ENCODE data around the gene CIT.
A peak's percentile ranks its signal among the peaks of the same experiment; 100 is the strongest.
"Not testable (repeated sequence)": the region's sequence is repeated elsewhere in the genome, so short reads cannot be mapped to it uniquely, and the experiment has no call there.

The CIT gene, protein sequence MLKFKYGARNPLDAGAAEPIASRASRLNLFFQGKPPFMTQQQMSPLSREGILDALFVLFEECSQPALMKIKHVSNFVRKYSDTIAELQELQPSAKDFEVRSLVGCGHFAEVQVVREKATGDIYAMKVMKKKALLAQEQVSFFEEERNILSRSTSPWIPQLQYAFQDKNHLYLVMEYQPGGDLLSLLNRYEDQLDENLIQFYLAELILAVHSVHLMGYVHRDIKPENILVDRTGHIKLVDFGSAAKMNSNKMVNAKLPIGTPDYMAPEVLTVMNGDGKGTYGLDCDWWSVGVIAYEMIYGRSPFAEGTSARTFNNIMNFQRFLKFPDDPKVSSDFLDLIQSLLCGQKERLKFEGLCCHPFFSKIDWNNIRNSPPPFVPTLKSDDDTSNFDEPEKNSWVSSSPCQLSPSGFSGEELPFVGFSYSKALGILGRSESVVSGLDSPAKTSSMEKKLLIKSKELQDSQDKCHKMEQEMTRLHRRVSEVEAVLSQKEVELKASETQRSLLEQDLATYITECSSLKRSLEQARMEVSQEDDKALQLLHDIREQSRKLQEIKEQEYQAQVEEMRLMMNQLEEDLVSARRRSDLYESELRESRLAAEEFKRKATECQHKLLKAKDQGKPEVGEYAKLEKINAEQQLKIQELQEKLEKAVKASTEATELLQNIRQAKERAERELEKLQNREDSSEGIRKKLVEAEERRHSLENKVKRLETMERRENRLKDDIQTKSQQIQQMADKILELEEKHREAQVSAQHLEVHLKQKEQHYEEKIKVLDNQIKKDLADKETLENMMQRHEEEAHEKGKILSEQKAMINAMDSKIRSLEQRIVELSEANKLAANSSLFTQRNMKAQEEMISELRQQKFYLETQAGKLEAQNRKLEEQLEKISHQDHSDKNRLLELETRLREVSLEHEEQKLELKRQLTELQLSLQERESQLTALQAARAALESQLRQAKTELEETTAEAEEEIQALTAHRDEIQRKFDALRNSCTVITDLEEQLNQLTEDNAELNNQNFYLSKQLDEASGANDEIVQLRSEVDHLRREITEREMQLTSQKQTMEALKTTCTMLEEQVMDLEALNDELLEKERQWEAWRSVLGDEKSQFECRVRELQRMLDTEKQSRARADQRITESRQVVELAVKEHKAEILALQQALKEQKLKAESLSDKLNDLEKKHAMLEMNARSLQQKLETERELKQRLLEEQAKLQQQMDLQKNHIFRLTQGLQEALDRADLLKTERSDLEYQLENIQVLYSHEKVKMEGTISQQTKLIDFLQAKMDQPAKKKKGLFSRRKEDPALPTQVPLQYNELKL (N-terminal part only)

DNA sequence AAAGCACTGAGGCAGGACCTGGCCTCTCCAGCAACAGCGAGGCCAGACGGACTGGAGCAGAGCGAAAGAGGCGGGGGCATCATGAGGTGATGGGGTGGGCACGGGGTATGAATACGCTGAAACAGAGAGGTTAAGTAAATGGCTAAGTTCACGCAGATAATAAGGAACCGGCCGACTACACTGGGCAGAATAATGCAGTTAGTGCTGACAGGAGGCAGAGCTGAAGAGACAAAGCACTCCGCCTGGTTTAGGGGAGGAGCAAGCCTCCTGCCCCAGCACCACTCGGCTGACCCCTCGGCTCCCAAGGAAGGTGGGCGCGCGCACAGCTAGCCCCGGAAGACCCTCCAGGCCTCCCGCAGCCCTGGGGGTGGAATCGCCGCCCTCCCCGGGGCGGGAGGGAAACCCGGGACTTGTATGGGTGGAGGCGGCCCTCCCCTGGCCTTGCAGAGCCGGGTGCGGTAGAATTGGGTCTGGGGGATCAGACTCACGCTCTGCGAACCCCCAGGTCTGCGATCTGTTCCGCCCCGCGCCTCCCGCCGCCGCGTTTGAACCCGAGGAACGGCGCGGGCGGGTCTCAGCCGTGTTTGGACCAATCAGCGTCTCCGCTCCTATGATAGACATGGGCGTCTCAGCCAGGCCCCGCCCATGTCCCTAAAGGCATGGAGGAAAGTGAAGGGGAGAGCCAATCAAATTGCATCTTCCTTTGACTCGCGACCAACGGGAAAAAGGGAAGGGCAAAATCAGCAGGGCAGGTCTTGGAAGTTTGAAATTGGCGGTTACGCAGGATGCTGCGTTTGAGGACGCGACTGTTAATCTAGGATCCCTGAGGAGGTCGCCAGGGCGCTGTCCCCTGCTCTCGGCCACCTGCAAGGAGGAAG is at the start of gene CIT:
Gene CIT (minus strand): TSS at position 560 of the 878 bp plus-strand sequence. CDS start 1,152 bp downstream, outside the sequence.
- peak; percentile 95 for FAIRE-seq
- peak; percentile 96 for DNase-seq (ENCODE audit: extremely low spot score, insufficient read length, low read depth)

DNA sequence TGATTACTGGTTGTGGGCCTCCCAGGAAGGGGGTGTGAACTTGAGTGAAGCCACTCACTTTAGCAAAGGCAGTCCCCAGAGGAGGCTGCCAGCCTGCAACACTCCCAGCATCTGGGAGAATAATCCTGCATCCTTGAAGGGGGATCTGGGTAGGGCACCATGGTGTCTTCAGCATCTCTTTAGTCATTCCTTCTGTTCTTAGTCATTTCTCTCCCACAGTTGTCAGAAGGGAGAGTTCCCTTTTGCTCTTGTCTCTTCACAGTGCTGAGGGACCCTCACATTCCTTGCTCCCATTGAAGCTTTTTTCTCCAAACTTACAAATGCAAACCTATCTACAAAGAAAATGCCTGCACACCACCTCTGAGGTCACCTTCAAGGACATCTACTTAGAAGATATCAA is 48.1 kb upstream of the CIT start:
- no peak for DNase-seq (ENCODE audit: extremely low spot score, insufficient read length, low read depth)
- FAIRE-seq: no peak

DNA sequence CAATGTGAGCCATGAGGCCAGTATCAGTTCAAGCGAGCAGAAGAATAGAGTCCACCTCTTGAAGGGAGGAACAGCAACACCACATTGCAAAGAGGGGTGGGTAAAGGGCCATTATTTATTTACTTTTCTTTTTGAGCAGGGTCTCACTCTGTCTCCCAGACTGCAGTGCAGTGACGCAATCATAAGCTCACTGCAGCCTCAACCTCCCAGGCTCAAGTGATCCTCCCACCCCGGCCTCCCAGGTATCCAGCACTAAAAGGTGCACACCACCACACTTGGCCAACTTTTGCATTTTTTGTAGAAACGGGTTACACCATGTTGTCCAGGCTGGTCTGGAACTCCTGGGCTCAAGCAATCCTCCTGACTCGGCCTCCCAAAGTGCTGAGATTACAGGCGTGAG is 42.9 kb upstream of the CIT start:
- FAIRE-seq: no peak
- no peak for DNase-seq (ENCODE audit: extremely low spot score, insufficient read length, low read depth)

DNA sequence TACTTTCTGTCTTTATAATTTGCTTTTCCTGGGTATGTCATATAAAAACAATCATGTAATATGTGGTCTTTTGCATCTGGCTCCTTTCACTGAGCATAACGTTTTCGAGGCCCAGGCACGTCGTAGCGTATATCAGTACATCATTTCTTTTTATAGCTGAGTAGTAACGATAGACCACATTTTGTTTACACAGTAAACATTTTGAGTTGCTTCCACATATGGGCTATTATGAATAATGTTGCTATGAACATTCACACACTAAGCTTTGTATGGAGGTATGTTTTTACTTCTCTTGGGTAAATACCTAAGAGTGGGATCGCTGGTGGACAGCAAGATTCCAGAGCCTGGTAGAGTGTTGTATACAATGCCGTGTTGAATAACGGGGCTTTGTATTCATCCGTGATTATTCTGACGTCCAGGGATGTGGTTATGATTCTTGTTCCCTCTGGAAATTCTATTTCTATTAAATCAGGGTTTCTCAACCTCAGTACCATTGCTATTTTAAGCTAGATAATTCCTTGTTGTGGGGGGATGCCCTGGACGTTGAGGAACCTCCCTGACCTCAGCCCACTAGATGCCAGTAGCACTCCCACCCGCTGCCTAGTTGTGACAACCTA is 38.9 kb upstream of the CIT start:
- DNase-seq (ENCODE audit: extremely low spot score, insufficient read length, low read depth): no peak
- no peak for FAIRE-seq

DNA sequence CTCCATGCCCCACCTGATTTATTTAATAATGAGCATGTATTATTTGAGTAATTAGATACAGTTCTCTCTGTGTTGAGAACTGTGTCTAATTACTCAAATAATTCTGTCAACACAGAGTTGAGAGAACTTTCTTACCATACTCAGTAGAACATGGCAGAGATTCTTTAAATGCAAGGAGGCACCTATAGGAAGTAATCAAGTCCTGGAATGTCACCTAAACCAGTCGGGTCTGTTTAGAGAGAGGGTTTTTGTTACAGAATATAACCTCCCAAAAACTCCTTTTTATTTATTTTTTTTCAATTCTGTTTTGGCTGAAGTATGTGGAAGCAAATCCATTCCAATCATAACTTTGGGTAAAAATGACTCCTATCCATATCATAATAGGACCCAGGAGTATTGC is 37.5 kb upstream of the CIT start:
- DNase-seq (ENCODE audit: extremely low spot score, insufficient read length, low read depth) (no peak), FAIRE-seq (no peak)

DNA sequence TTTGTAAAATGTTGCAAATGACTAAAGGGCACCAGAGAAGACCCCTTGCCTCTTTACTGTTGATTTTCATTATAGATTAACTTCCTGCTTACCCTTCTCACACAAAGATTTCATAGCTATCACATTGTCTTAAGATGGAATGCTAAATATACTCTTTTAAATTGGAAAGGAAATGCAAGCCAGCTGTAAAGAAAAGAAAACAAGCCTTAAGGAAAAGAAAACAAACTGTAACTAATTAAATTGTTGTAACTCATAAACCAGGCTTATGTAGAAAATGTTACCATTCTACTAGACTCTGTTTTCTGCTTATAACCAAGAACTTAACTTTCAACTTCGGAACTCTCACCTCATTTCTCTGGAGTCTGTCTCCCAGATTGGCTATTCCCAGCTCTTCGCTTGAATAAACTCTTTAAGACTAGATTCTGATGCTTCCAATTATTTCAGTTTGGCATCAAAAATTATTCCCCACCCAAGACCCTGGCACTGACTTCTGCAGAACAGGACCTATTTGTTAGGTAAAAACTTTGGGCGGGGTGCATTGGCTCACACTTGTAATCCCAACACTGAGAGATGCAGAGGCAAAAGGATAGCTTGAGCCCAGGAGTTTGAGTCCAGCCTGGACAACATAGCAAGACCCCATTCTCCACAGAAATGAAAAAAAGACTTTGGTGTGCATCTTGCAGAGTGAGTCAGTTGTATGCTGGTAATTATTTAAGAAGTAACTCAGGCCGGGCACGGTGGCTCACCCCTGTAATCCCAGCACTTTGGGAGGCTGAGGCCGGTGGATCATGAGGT is 36.6 kb upstream of the CIT start:
- DNase-seq (ENCODE audit: extremely low spot score, insufficient read length, low read depth) (no peak), FAIRE-seq (no peak)

DNA sequence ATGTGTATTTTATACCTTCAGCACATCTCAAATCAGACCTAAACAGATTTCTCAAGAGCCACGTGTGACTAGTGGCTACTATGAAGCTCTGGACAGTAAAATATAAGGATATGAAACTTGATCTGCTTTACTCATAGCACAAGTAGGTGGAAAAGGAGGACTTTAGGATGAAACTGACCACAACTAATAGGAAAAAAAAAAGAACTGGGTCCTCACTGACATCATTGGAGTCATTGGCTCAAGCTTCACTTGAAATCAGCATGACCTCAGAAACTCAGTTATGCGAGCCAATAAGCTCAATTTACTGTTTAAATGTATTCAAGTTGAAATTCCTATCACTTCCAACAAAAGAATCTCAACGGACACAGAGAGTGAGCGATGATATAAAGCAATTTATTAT is 34.1 kb upstream of the CIT start:
- no peak for FAIRE-seq

DNA sequence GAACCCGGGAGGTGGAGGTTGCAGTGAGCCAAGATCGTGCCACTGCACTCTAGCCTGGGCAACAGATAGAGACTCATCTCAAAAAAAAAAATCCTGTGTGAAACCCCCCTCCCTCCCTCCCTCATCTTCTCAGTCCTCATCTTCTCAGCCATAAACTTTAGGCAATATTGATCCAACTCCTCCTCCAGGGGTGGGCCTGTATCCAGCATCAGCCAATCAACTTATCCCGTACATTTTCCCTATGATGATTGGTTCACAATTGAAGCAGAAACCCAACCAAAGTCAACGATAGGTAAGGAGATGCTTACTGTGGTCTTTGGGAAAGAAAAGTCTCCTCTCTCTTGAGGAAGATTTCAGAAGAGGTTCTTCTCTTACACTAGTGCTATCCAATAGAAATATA is 33.5 kb upstream of the CIT start:
- DNase-seq (ENCODE audit: extremely low spot score, insufficient read length, low read depth) (no peak), FAIRE-seq (no peak)

More for the DNA sequence above, 34.1 kb upstream of the CIT start:
- DNase-seq (ENCODE audit: extremely low spot score, insufficient read length, low read depth): no peak

DNA sequence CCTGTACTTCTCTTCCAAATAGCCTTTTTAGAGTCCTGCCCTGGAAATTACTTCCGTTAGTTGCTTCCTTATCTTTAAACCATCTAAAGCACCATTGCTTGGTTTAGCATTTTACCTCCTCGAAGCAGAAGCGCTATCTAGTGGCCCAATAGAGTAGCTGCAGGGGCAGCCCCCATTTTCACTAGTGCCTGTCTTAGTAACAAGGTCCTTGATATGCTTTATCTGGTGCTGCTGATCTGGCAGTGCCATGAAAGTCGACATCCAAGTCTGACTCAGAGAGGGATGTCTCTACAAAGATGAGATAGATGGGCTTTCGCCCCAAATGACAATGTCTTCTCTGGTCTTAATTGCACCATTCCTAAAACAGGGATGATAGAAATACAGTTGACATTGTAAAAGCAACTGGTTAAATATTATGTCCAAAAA is 25.0 kb upstream of the CIT start:
- DNase-seq (ENCODE audit: extremely low spot score, insufficient read length, low read depth) (peak; percentile 38), FAIRE-seq (peak; percentile 89)

DNA sequence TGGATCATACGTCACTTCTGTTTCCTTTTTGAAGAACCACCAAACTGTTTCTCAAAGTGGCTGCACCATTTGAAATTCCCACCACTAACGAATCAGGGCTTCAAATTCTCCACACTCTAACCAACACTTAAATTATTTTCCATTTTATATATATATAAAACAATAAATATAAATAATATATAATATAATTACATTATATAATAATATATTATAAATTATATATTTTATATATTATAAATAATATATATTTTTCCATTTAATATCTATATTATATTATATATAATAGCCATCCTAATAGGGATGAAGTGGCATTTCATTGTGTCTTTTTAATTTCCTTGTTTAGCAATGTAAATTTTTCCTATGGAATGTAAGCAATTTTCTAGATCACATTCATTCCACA is 24.6 kb upstream of the CIT start:
- FAIRE-seq: no peak

DNA sequence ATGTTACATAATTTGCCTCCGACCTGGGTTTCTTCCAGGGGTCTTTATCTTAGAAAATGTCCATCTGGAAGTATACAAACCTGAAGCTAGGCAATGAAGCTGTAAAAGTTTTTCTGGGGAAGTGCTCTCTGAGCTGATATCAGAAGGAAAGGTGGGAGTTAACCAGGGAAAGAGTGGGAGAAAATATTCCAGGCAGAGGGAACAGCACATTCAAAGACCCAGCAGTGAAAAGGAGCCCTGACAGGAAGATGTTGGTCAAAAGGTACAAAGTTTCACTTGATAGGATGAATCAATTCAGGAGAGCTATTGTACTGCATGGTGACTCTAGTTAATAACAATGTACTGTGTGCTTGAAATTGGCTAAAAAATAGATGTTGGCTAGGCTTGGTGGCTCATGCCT is 17.8 kb upstream of the CIT start:
- DNase-seq (ENCODE audit: extremely low spot score, insufficient read length, low read depth): no peak
- no peak for FAIRE-seq

More for the DNA sequence above, 24.6 kb upstream of the CIT start:
- DNase-seq (ENCODE audit: extremely low spot score, insufficient read length, low read depth): no peak

DNA sequence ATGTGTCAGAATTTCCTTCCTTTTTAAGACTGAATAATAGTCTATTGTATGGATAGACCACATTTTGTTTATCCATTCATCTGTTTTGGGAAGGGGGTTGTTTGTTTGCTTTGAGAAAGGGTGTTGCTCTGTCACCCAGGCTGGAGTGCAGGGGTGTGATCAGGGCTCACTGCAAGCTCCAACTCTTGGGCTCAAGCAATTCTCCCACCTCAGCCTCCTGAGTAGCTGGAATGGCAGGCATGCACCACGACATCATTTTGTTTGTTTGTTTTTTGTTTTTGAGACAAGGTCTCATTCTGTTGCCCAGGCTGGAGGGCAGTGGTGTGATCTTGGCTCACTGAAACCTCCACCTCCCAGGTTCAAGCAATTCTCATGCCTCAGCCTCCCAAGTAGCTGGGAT is 15.5 kb upstream of the CIT start:
- not testable (repeated sequence) for FAIRE-seq; DNase-seq (ENCODE audit: extremely low spot score, insufficient read length, low read depth)

DNA sequence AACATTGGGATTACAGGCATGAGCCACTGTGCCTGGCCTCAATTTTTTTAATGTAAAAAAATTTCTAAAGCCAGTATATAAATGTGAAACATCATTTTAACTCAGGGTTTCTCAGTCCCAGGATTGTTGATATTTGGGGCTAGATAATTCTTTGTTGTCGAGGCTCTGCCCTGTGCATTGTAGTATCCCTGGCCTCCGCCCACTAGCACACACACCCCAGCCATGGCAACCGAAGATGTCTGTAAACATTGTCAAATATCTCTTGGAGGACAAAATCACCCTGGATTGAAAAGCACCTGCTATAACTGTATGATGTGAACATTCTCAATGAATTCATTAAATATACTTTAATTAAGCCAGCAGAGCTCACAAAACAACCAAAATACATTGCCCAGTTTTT is 8.4 kb upstream of the CIT start:
- FAIRE-seq (no peak), DNase-seq (ENCODE audit: extremely low spot score, insufficient read length, low read depth) (no peak)

DNA sequence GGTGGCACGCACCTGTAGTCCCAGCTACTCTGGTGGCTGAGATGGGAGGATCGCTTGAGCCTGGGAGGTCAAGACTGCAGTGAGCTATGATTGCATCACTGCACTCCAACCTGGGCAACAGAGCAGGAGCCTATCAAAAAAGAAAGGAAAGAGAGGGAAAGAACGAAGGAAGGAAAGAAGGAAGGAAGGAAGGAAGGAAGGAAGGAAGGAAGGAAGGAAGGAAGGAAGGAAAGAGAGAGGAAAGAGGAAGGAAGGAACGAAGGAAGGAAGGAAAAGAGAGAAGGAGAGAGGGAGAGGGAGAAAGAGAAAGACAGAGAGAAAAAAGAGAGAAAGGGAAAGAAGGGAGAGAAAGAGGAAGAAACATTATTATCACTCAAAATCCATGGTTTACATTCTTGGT is 6.7 kb upstream of the CIT start:
- DNase-seq (ENCODE audit: extremely low spot score, insufficient read length, low read depth); FAIRE-seq: not testable (repeated sequence)

DNA sequence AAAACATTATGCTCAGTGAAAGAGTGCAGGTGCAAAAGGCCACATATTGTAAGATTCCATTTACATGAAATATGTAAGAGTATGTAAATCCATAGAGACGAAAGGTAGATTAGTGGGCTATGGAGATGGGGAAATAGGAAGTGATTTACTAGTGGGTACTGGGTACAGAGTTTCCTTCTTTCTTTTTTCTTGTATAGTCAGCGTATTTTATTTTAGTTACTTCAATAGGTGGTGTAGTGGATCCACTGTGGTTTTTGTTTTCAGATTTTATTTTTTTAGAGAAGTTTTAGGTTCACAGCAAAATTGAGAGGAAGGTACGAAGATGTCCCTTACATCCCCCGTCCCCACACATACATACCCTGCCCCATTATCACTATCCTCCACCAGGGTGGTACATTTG is 6.1 kb upstream of the CIT start:
- FAIRE-seq: no peak
- DNase-seq (ENCODE audit: extremely low spot score, insufficient read length, low read depth): no peak

DNA sequence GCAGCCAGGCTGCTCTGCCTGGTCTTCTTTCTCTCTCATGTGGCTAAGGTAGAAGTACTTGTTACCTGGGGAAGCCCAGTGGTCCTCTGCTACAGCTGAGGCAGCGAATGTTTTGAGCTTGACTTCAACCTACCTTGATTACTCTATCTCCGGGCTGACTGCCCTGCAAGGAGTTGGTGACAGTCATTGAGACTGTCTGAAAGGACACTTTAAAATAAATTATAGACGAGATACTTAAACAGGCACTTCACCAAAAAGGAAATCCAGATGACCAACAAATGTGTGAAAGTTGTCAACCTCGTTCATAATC is 474 bp upstream of the CIT start:
- FAIRE-seq (no peak), DNase-seq (ENCODE audit: extremely low spot score, insufficient read length, low read depth) (no peak)

DNA sequence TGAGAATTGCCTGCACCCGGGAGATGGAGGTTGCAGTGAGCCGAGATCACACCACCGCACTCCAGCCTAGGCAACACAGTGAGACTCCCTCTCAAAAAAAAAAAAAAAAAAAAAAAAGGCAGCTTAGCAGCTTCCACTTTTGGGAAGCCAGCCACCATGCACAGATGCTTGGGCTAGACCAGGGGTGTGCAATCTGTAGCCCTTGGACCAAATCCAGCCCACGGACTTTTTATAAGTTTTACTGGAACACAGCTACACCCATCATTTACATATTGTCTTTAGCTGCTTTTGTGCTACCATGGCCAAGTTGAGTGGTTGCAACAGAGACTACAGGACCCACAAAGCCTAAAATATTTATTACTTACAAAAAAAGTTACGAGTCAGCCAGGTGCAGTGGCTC is 6.7 kb downstream of the CIT start:
- DNase-seq (ENCODE audit: extremely low spot score, insufficient read length, low read depth) (no peak), FAIRE-seq (no peak)

DNA sequence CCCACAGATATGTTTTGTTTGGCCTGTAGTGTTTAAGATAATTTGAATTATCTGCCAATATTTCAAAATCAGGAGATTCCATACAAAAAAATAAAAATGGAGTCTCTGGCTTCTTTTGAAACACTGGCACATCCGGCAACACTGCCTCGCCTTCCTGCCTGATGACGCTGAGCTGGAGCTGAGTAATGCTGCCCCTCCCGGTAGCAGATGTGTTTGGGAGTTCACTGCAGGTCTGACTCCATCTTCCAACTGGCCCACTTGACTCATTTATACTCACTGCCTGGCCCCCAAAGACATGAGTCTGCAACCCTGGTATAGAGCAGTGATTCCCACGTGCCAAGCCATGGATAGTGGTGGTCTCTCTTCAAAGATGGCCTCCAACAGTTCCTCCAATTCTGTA is 7.4 kb downstream of the CIT start:
- DNase-seq (ENCODE audit: extremely low spot score, insufficient read length, low read depth) (no peak), FAIRE-seq (no peak)

Measured in GM18507 (cell line).